Skeletal muscle cell (primary cell): Measurements from ENCODE around the gene SHD.

Experiments used
- DNase-seq: peaks from one replicate; pipeline ENCODE4 v3.0.0-alpha.2; 2010; ENCODE audit warnings: low read depth
- H3K4me3 ChIP-seq: 2 replicates; pipeline ENCODE4 v1.5.1; 2011; ENCODE audit warnings: low read depth, mild to moderate bottlenecking, control low read depth, low read length, moderate library complexity

Gene SHD

GRCh38 chr19:4295972-4296771, 17.1 kb downstream of the SHD start:
- DNase-seq = no peak
- no peak overlapping the region for H3K4me3 ChIP-seq

DNA sequence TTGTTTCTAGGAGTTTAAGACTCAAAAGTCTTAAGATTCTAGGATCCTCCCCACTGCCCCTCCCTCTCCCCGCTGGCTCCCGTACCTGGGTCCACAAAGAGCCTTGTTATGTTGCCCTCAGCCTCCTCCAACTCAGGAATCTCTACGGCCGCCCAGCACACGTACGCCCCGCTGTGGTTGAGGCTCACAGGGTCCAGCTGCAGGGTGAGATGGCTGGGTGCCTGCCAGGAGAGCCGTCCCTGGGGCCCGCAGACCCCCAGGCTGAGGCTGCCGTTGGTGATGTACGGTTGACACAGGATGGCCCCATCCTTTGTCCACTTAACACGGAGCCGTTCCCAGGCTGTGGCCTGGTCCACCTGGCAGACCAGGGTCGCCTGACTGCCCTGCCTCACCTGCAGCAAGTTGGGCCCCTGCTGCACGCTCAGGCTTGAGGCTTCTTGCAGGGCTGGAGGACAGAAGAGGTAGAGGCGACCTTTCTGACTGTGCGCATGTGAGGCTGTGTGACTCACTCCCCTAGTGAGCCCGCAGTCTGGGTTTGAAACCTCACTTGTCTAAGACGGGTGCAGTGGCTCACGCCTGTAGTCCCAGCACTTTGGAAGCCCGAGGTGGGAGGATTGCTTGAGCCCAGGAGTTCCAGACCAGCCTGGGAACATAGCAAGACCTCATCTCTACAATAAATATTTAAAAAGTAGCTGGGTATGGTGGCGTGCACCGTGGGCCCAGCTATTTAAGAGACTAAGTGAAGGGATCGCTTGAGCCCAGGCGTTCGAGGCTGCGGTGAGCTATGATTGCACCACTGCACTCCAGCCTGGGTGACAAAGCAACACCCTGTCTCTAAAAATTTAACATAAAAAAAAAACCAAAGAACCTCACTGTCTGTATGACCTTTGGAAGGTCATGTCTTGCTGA, 19.1 kb downstream of the SHD start:
- H3K4me3 ChIP-seq = no peak overlapping the region
- no peak for DNase-seq

DNA sequence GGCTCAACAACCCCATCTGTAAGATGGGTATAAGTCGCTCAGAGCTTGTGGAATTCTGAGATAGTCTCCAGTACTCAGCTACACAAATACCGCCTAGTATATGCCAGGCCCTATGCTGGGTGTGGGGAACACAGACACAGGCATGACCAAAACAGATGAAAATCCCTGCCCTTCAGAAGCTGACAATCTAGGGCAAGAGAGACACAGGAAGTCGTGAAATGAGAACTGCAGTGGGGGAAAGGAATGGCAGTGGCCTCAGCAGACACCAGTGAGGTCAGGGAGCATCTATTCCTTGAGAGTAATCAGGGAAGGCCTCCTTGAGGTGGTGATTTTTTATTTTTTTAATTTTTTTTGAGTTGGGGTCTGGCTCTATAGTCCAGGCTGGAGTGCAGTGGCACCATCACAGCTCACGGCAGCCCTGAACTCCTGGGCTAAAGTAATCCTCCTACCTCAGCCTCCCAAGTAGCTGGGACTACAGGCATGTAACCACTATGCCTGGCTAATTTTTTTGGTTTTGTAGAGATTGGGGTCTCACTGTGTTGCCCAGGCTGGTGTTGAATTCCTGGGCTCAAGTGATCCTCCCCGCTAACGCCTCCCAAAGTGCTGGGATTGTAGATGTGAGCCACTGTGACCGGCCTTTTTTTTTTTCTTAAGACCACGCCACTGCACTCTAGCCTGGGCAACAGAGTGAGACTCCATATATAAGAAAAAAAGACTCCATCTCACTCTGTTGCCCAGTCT, 19.9 kb downstream of the SHD start:
- no peak overlapping the region for H3K4me3 ChIP-seq
- DNase-seq = no peak

DNA sequence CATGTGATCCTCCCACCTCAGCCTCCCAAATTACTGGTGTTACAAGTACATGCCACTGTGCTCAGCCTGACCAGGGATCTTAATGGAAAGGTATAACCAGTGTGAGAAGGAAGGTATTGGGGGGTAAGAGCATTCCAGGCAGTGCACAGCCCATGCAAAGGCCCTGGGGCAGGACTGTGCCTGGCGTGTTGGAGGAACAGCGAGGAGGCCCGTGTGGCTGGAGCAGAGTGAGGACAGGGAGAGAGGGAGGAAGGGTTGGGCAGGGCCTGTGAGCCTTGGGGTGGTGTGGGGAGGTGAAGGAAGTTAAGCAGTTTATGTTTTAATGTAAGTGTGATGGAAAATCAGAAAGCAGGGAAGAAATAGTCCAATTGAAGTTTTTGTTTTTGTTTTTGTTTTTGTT, 21.5 kb downstream of the SHD start:
- DNase-seq = no peak
- no peak overlapping the region for H3K4me3 ChIP-seq

DNA sequence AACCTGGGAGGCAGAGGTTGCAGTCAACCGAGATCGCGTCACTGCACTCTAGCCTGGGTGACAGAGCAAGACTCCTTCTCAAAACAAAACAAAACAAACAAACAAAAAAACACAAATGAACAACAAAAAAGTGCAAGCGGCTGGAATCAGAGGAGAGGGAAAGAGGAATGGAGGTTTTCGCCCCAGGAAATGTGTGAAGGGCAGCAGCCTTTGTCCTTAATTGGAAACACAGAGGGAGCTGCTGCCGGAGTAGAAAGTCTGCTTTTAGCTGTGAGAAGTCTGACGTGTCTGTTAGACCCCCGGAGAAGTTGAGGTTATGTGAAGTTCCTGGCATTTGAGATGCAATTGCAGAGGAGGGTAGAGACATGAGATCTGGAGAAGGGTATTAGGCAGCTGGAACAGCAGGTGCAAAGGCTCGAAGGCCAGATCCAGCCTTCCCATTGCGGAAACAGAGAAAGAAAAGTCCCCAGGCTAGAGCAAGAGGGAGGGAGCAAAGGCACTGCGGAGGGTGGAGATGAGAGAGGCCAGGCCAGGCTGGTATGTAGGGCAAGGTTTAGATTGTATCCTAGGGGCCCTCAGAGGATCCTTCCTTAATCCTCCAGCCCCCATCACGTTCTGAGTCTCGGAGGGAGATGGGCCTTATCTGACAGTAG, 22.6 kb downstream of the SHD start:
- no peak overlapping the region for H3K4me3 ChIP-seq
- DNase-seq = no peak

GRCh38 chr19:4302243-4302640, 23.2 kb downstream of the SHD start, which contains the start of gene TMIGD2:
TSS of gene TMIGD2 (minus strand) at chr19:4302389. CDS start at chr19:4302385, 4 bp downstream.
- no peak within 1 kb of the TSS for H3K4me3 ChIP-seq
- DNase-seq = no peak

- peak overlapping the region; percentile 46 for H3K4me3 ChIP-seq
- DNase-seq = no peak
Measured at GRCh38 chr19:4303819-4304537, 24.9 kb downstream of the SHD start.

- DNase-seq = no peak
- peak within 1 kb of the TSS; percentile 46 for H3K4me3 ChIP-seq
Measured at GRCh38 chr19:4304538-4305256, 25.6 kb downstream of the SHD start, which contains the start of gene FSD1. TSS of gene FSD1 (plus strand) at chr19:4304598. CDS start at chr19:4304747, 149 bp downstream.

DNA sequence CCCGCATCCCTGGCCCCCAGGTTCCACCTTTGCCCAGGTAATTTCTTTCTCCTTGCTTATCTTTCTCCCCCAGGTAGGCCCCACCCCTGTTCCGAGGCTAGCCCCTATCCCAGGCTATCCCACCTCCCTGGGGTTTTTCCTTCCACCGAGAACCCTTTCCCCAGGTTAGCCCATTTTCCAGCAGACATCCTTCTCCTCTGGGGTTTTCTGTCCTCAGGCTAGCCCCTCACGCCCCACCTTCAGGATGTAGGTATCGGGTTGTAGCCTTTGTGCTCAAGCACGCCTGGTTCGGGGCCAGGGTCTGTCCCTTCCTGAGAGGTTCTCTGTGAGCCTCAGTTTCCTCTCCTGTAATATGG, 26.2 kb downstream of the SHD start:
- peak overlapping the region; percentile 46 for H3K4me3 ChIP-seq
- DNase-seq = no peak

DNA sequence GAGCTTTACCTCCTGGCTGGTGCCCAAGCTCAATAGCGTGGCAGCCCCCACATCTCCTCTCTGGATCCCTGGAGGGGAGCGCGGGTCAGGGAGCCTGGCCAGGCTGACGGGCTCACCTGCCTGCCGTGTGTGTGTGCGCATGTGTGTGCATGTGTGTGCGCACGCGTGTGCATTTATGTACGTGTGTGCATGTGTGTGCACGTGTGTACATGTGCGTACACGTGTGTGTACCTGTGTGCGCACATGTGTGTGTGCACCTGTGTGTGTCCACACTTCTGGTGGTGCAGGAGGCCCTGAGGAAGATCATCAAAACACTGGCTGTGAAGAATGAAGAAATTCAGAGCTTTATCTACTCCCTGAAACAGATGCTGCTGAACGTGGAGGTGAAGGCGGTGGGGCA, 26.6 kb downstream of the SHD start:
- no peak for DNase-seq
- no peak overlapping the region for H3K4me3 ChIP-seq

DNA sequence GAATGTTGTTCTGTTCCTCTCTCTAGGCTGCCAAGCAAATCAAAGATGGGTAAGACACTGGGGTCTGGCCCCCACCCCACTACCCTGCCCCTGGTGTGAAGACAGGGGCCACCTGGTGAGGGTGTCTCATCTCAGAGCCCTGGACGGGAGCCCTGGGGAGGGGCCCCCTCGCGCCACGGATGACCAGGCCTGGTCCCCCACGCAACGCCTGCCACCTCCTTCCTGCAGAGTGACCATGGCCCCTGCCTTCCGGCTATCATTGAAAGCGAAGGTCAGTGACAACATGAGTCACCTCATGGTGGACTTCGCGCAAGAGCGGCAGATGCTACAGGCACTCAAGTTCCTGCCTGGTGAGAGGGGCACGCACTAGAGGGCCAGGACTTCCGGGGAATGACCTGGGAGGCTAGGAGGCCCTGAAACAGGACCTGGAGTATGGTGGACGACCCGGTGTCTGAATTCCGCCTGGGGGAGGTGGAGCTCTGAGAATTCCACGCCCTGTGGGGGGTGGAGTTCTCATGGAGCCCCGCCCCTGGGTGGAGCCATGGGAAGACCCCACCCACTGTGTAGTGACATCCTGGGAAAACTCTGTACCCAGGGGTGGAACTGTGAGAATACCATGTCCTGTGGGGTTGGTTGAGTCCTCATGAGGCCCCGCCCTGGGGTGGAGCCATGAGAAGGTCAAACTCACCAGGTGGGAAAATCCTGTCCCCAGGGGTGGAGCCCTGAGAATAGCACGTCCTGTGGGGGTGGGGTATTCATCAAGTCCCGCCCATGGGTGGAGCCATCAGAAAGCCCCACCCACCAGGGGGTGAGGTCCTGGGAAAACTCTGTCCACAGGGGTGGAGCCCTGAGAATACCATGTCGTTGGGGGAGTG, 31.4 kb downstream of the SHD start:
- no peak overlapping the region for H3K4me3 ChIP-seq

GRCh38 chr19:4313847-4314490, 34.9 kb downstream of the SHD start:
- no peak overlapping the region for H3K4me3 ChIP-seq
- DNase-seq = no peak

More for the DNA sequence above, 31.4 kb downstream of the SHD start:
- no peak for DNase-seq

DNA sequence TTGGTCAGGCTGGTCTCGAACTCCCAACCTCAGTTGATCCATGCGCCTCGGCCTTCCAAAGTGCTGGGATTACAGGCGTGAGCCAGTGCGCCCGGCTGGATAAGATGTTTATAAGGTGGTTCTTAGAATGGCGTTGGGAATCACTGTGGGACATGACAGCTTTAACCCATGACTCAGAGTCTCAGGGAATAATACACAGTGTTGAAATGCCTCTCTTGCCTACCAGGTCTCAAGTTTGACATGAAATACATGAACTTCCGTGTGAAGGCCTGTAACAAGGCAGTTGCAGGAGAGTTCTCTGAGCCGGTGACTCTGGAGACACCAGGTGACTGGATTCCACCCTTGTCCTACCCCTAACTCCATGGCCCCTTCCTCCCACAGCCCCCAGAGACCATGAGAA, 37.9 kb downstream of the SHD start:
- no peak for DNase-seq
- H3K4me3 ChIP-seq = no peak overlapping the region

GRCh38 chr19:4318460-4318859, 39.4 kb downstream of the SHD start:
- DNase-seq = no peak
- no peak overlapping the region for H3K4me3 ChIP-seq

- H3K4me3 ChIP-seq = no peak overlapping the region
- DNase-seq = no peak
Measured at GRCh38 chr19:4319067-4319718, 40.1 kb downstream of the SHD start.

DNA sequence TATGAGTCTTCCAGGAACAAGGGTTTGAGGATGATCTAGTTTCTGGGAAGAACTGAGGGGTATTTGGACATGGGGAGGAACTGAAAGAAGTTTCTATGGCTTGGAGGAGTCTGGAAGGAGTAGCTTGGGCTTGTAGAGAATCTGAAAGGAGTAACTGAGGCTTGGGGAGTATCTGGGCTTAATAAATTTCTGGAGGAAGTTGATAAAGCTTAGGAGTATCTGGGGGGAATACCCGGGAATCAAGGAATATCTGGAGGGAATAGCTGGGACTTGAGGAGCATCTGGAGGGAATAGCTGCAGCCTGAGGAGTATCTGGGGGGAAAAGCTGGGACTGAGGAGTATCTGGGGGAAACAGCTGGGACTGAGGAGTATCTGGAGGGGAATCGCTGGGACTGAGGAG, 41.4 kb downstream of the SHD start:
- no peak for DNase-seq

More for the DNA sequence above, 41.4 kb downstream of the SHD start:
- no peak overlapping the region for H3K4me3 ChIP-seq
